ENCODE data around the gene ZNF331.

DNA sequence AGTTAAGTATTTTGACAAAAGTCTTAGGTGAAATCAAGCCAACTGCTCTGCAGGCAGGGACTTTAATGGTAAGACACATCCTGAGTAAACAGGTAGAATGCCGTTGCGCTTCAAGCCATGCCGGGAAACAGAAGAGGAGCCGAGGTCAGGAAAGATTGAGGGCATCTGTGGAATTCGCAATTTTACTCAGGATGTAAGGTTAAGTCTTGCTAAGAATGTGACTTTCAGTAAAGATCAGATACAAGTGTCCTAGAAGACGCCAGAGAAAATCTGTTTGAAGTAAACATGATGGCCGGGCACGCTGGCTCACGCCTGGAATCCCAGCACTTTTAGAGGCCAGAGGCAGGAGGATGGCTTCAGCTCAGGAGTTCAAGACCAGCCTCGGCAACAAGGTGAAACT is 60.4 kb downstream of the ZNF331 start:
- no peak for TF ChIP-seq POLR2AphosphoS5 (IDR thresholded peaks at IDR 0.05)
- TF ChIP-seq, protein P1, sequence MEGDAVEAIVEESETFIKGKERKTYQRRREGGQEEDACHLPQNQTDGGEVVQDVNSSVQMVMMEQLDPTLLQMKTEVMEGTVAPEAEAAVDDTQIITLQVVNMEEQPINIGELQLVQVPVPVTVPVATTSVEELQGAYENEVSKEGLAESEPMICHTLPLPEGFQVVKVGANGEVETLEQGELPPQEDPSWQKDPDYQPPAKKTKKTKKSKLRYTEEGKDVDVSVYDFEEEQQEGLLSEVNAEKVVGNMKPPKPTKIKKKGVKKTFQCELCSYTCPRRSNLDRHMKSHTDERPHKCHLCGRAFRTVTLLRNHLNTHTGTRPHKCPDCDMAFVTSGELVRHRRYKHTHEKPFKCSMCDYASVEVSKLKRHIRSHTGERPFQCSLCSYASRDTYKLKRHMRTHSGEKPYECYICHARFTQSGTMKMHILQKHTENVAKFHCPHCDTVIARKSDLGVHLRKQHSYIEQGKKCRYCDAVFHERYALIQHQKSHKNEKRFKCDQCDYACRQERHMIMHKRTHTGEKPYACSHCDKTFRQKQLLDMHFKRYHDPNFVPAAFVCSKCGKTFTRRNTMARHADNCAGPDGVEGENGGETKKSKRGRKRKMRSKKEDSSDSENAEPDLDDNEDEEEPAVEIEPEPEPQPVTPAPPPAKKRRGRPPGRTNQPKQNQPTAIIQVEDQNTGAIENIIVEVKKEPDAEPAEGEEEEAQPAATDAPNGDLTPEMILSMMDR (IDR thresholded peaks at IDR 0.05), result no peak
